Neutrophil (primary cell): Measurements from ENCODE around the gene BTBD3.

Source experiments
- H3K27ac ChIP-seq: fragments of 200-600 bp; sonication (generic); 2 replicates; pipeline ENCODE4 v1.5.1; 2016; ENCODE audit warnings: mild to moderate bottlenecking, moderate library complexity
- H3K27me3 ChIP-seq: fragments of 200-600 bp; sonication (generic); 2 replicates; pipeline ENCODE4 v1.6.0; 2016; ENCODE audit warnings: mild to moderate bottlenecking
- H3K36me3 ChIP-seq: fragments of 200-600 bp; sonication (generic); 2 replicates; pipeline ENCODE4 v1.5.1; 2017
- H3K4me1 ChIP-seq, 2 experiments: fragments of 200-600 bp in 1 of 2; sonication (generic) in 1 of 2; 1 replicate in 1 of 2; 2 replicates in 1 of 2; pipeline versions ENCODE4 v1.5.1 to v1.6.1; 2013 to 2016; ENCODE audit warnings: low read depth in 1 of 2, low read length in 1 of 2, mild to moderate bottlenecking in 1 of 2, moderate library complexity in 1 of 2; ENCODE audit not compliant: control insufficient read depth in 1 of 2, insufficient read depth in 1 of 2
- H3K4me3 ChIP-seq, 2 experiments: fragments of 200-600 bp in 1 of 2; sonication (generic) in 1 of 2; 1 replicate in 1 of 2; 2 replicates in 1 of 2; pipeline ENCODE4 v1.5.1; 2013 to 2016; ENCODE audit warnings: low read depth in 1 of 2, low read length in 1 of 2, mild to moderate bottlenecking in 1 of 2, moderate library complexity in 1 of 2
- H3K9me3 ChIP-seq: fragments of 200-600 bp; sonication (generic); 2 replicates; pipeline ENCODE4 v1.5.1; 2016
- CTCF ChIP-seq: fragments of 200-600 bp; sonication (generic); IDR thresholded peaks from 2 replicates; pipeline ENCODE4 v1.5.1; 2016; ENCODE audit warnings: antibody characterized with exemption

The BTBD3 gene

GRCh38 chr20:11894062-11894461 lies 23.6 kb upstream of the BTBD3 start:
- no peak for TF ChIP-seq CTCF
- Histone ChIP-seq H3K4me1 (peaks cover 20% of the 10 kb centered on the region in 2 experiments), H3K36me3 (no peaks in the 10 kb centered on the region), H3K27me3 (peaks cover 23% of the 10 kb centered on the region), H3K27ac (no peak overlapping the region), H3K9me3 (no peaks in the 10 kb centered on the region), H3K4me3 (no peak overlapping the region)

- H3K27me3 ChIP-seq = peaks cover 8% of the 10 kb centered on the region
- H3K36me3 ChIP-seq = no peaks in the 10 kb centered on the region
- no peaks in the 10 kb centered on the region for H3K9me3 ChIP-seq
- no peak for TF ChIP-seq CTCF
- no peak overlapping the region for H3K27ac ChIP-seq
- H3K4me3 ChIP-seq = no peak overlapping the region
- H3K4me1 ChIP-seq = peaks cover 15% of the 10 kb centered on the region in 2 experiments
Measured at GRCh38 chr20:11895861-11896387, 21.8 kb upstream of the BTBD3 start.

- H3K4me1 ChIP-seq = no peaks in the 10 kb centered on the region
- H3K36me3 ChIP-seq = no peaks in the 10 kb centered on the region
- H3K4me3 ChIP-seq = no peak overlapping the region
- no peaks in the 10 kb centered on the region for H3K9me3 ChIP-seq
- no peak overlapping the region for H3K27ac ChIP-seq
- TF ChIP-seq CTCF = no peak
- H3K27me3 ChIP-seq = no peaks in the 10 kb centered on the region
Measured at GRCh38 chr20:11901127-11901526, 16.6 kb upstream of the BTBD3 start.

GRCh38 chr20:11902285-11902697 lies 15.4 kb upstream of the BTBD3 start:
- H3K9me3 ChIP-seq = no peaks in the 10 kb centered on the region
- no peaks in the 10 kb centered on the region for H3K4me1 ChIP-seq
- no peak for TF ChIP-seq CTCF
- H3K27ac ChIP-seq = no peak overlapping the region
- H3K27me3 ChIP-seq = no peaks in the 10 kb centered on the region
- H3K36me3 ChIP-seq = no peaks in the 10 kb centered on the region
- no peak overlapping the region for H3K4me3 ChIP-seq

GRCh38 chr20:11905460-11906179 lies 12.1 kb upstream of the BTBD3 start:
- Histone ChIP-seq H3K4me1 (no peaks in the 10 kb centered on the region), H3K27ac (no peak overlapping the region), H3K27me3 (no peaks in the 10 kb centered on the region), H3K36me3 (no peaks in the 10 kb centered on the region), H3K9me3 (no peaks in the 10 kb centered on the region), H3K4me3 (no peak overlapping the region)
- TF ChIP-seq CTCF = no peak
